ENCODE results near the gene TIRAP. TPM values are rescaled to one million over a fixed set of nuclear protein-coding genes. Genes with fewer than 3 reads are reported as not detected.

Gene TIRAP, protein sequence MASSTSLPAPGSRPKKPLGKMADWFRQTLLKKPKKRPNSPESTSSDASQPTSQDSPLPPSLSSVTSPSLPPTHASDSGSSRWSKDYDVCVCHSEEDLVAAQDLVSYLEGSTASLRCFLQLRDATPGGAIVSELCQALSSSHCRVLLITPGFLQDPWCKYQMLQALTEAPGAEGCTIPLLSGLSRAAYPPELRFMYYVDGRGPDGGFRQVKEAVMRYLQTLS
- 8.0 TPM for total RNA-seq

DNA sequence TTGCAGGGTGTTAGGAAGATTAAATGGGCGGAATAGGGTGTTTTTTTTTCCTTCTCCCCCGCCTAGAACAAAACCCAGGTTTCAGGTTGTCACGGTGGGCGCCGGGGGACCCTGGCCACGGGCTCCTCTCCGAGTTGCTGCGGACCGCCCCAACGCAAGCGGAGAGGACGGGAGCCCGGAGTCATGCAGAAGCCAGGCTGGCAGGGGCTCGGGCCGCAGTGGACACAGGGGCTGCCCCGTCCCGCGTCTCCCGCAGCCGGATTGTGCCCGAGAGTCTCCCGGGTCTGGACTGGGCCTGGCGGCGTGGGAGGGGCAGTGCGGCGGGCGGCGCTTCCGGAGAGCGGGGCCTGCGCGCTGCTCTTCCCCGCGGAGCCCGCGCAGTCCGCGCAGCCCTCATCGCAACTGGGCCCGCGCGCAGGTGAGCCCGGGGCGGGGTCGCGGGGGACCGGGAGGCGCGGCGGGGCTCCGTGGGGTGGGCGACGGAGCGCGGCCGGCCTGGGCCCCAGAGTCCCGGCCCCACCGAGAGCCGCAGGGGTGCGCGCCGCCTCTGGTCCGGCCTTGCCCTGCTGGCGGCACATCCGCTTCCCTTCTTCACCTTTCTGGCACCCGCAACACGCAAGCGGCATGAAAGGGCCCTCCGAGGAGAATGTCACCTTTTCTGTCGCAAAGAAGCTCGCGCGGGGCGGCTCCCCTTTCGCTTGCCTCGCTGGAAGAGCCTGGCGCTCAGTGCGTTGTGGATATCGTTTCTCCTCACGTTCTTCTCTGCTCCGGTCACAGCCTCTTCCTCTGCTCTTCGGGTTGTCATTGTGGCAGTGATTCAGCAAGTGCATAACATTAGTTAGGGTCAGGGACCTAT, at the start of gene TIRAP:
TIRAP (plus strand) TSS at position 358 of the 856 bp plus-strand sequence. CDS start 7,802 bp downstream, outside the sequence.

DNA sequence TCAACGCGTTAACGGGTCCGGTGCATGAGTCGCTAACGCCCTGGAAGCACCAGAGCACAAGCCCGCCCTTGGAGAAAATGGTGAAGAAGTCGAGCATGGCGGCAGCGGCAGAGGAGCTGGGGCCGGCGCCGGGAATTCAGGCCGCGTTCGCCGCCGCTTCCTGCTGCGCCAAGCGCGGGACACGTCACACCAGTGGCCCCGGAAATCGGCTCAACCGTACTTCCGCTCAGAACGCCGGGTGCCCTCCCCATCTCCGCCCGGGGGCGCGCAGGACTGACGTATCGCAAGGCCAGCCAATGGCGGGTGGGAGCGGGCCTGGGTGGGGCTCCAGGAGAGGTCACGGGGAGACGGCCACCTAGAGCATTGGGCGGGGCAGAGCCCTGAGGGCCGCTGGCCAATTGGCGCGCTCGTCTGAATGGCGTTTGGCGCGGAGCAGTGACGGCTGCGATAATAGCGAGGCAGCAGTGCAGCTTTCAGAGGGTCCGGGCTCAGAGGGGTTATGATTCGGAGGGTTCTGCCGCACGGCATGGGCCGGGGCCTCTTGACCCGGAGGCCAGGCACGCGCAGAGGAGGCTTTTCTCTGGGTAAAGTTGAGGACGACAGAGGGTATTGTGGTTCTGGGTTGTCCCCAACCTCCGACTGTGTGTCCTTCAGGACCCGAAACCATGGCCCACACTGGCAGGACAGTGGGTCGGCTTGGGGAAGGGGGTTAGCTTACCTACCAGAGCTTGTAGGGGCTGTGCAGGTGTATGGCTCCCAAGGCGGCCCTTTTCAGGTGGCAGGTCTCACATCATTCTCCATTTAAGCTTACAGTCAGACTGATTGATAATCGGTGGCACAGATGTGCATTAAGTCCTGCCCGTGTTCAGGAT, 13.9 kb upstream of the TIRAP start, which contains the start of the genes FOXRED1 and SRPRA:
FOXRED1 (plus strand) TSS at position 447 of the 872 bp plus-strand sequence; CDS start at position 500, 53 bp downstream.
SRPRA (minus strand) TSS at position 188 of the 872 bp plus-strand sequence; CDS start at position 97, 91 bp downstream.

DNA sequence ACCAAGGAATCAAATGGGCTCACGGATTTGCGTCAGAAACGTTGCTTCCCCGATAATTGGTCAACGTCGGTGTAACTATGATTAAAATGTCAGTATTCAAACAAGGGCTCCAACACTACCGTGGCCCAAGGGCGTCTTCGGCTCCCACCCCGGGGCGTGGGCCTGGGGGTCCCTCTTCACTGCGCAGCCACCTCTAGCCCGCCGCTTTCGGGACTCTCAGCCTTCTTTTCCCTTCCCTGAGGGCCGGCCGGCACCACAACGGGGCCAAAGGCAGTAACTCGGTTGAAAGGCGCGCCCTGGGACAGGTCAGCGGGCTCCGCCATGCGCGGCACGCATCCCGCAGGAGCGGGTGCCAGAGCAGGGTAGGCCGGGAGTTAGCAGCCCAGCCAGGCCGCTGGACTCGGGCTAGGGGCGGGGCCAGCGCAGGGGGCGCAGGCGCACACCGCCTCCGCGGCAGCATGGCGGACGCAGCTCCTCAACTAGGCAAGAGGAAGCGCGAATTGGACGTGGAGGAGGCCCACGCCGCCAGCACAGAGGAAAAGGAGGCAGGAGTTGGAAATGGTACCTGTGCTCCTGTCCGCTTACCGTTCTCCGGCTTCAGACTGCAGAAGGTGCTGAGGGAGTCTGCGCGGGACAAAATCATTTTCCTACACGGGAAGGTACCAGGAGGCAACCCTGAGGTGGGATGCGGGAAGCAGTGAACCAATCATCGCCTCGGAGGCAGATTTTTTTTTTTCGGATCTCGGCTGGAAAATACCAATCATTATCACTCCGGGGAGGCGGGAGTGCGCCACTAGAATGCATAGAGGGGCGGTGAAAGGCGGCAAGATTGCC, 20.9 kb downstream of the TIRAP start, which contains the start of gene DCPS:
DCPS (plus strand) TSS at position 438 of the 834 bp plus-strand sequence; CDS start at position 459, 21 bp downstream.

Other genes starting within 250 kb of the TIRAP start
- gene CDON, start 220.2 kb upstream of the TIRAP start, total RNA-seq, result 192 TPM
- gene RPUSD4, start 71.4 kb upstream of the TIRAP start, total RNA-seq, result 34.6 TPM
- 30.2 TPM for gene FAM118B, start 71.3 kb upstream of the TIRAP start, total RNA-seq
- 46.3 TPM for gene SRPRA, start 14.2 kb upstream of the TIRAP start, total RNA-seq
- gene FOXRED1, start 13.9 kb upstream of the TIRAP start, total RNA-seq, result 33.1 TPM
- 10.7 TPM for gene DCPS, start 21.0 kb downstream of the TIRAP start, total RNA-seq
- gene ST3GAL4, start 72.6 kb downstream of the TIRAP start, total RNA-seq, result 33.5 TPM